ENCODE data around the gene SLC9C1. TPM values are rescaled to one million over a fixed set of nuclear protein-coding genes. Genes with fewer than 3 reads are reported as not detected.
"Not testable (repeated sequence)": the region's sequence is repeated elsewhere in the genome, so short reads cannot be mapped to it uniquely, and the experiment has no call there.

SLC9C1 gene
- total RNA-seq, 2 experiments from 2014 or later, result not detected

GRCh38 chr3:112199622-112200316 lies 94.2 kb downstream of the SLC9C1 start:
- DNase-seq (no peak), ATAC-seq (ENCODE audit: low read depth) (no peak)
- H3K36me3 Mint-ChIP-seq, result no peaks in the 10 kb centered on the region
- POLR2A ChIA-PET, result no interaction called here
- no peaks in the 10 kb centered on the region for H3K9me3 Mint-ChIP-seq
- peaks cover 2% of the 10 kb centered on the region for H3K27me3 Mint-ChIP-seq
- no peaks in the 10 kb centered on the region for H3K4me1 Mint-ChIP-seq
- no peak overlapping the region for H3K4me3 Mint-ChIP-seq
- H3K27ac Mint-ChIP-seq, result no peak overlapping the region

GRCh38 chr3:112197131-112197530 lies 96.9 kb downstream of the SLC9C1 start:
- DNase-seq, result no peak
- H3K36me3 Mint-ChIP-seq, result no peaks in the 10 kb centered on the region
- H3K9me3 Mint-ChIP-seq, result peaks cover 9% of the 10 kb centered on the region
- ATAC-seq (ENCODE audit: low read depth), result no peak
- peaks cover 2% of the 10 kb centered on the region for H3K27me3 Mint-ChIP-seq
- H3K4me3 Mint-ChIP-seq, result no peak overlapping the region
- no peaks in the 10 kb centered on the region for H3K4me1 Mint-ChIP-seq
- no peak overlapping the region for H3K27ac Mint-ChIP-seq
- POLR2A ChIA-PET, result no interaction called here

GRCh38 chr3:112187300-112187699 lies 106.7 kb downstream of the SLC9C1 start:
- no peak overlapping the region for H3K27ac Mint-ChIP-seq
- H3K27me3 Mint-ChIP-seq, result peaks cover 13% of the 10 kb centered on the region
- no peaks in the 10 kb centered on the region for H3K4me1 Mint-ChIP-seq
- ATAC-seq (ENCODE audit: low read depth), result no peak
- peaks cover 4% of the 10 kb centered on the region for H3K9me3 Mint-ChIP-seq
- no peaks in the 10 kb centered on the region for H3K36me3 Mint-ChIP-seq
- no peak overlapping the region for H3K4me3 Mint-ChIP-seq
- POLR2A ChIA-PET, result no interaction called here
- DNase-seq, result no peak

DNA sequence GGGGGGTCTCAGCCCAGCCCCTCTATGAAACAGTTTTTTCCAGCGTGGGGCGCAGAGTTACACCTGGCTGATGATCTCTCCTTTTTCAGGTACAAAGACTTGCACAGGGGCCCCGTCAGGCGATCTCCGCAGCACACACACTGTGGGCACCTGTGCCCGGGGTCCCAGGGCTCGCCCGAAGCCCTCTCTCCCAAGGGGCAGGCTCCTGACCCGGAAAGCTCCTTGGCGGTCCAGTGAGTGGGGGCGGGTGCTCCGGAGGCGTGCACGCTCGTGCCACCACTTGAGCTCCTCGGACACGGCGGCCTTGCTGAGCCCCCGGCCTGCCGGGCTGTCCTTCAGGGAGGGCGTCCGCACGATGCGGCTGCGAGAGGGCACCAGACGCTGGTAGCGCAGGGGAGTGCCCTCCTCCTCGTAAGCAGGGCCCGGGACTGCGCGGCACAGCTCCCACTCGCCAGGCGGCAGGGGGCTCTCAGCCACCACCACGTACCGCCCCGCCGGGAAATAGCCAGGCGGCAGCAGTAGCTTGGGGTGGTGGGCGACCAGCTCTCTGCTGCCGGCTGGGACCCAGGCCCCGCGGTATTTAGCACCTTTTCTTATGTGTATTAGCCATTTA lies 108.5 kb downstream of the SLC9C1 start:
- H3K4me3 Mint-ChIP-seq; POLR2A ChIA-PET; H3K27ac Mint-ChIP-seq; H3K4me1 Mint-ChIP-seq; DNase-seq; ATAC-seq (ENCODE audit: low read depth); H3K9me3 Mint-ChIP-seq; H3K36me3 Mint-ChIP-seq: not testable (repeated sequence)
- H3K27me3 Mint-ChIP-seq, result peaks cover 13% of the 10 kb centered on the region

- no peak for ATAC-seq (ENCODE audit: low read depth)
- no peak overlapping the region for H3K4me3 Mint-ChIP-seq
These were observed 118.4 kb downstream of the SLC9C1 start for GRCh38 chr3:112175646-112176045.

DNA sequence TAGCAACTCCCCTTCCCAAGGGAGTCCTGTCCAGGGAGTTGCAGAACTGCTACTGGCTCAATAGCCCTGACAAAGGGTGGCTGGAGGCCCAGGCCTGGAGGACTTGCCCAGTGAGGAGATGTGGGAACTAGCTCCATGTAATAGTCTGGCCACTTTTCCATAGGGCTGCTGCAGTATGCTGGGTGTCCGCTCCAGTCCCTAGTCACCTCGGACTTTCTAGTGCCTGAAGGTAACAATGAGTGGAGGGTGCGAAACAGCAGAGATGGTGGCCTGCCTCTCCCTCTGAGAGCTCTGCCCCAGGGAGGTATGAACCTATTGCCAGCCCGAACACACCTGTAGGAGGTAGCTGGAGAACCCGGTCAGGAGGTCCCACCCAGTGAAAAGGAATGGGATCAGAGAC lies 119.0 kb downstream of the SLC9C1 start:
- H3K4me3 Mint-ChIP-seq, result no peak overlapping the region
- no peaks in the 10 kb centered on the region for H3K9me3 Mint-ChIP-seq
- no peaks in the 10 kb centered on the region for H3K36me3 Mint-ChIP-seq
- POLR2A ChIA-PET, result no interaction called here
- DNase-seq (no peak), ATAC-seq (ENCODE audit: low read depth) (no peak)
- peaks cover 3% of the 10 kb centered on the region for H3K27me3 Mint-ChIP-seq
- no peak overlapping the region for H3K27ac Mint-ChIP-seq
- no peaks in the 10 kb centered on the region for H3K4me1 Mint-ChIP-seq

More at GRCh38 chr3:112175646-112176045, 118.4 kb downstream of the SLC9C1 start:
- H3K9me3 Mint-ChIP-seq, result no peaks in the 10 kb centered on the region
- peak overlapping the region; percentile 32 for H3K27ac Mint-ChIP-seq
- POLR2A ChIA-PET, result no interaction called here
- DNase-seq, result no peak
- H3K27me3 Mint-ChIP-seq, result peaks cover 3% of the 10 kb centered on the region
- no peaks in the 10 kb centered on the region for H3K4me1 Mint-ChIP-seq
- H3K36me3 Mint-ChIP-seq, result no peaks in the 10 kb centered on the region

- Mint-ChIP-seq H3K4me1 (no peaks in the 10 kb centered on the region), H3K4me3 (no peak overlapping the region), H3K27me3 (peaks cover 3% of the 10 kb centered on the region), H3K36me3 (no peaks in the 10 kb centered on the region), H3K27ac (no peak overlapping the region), H3K9me3 (peaks cover 2% of the 10 kb centered on the region)
- DNase-seq (no peak), ATAC-seq (ENCODE audit: low read depth) (no peak)
- POLR2A ChIA-PET, result no interaction called here
These were observed 122.9 kb downstream of the SLC9C1 start for GRCh38 chr3:112171144-112171543.

DNA sequence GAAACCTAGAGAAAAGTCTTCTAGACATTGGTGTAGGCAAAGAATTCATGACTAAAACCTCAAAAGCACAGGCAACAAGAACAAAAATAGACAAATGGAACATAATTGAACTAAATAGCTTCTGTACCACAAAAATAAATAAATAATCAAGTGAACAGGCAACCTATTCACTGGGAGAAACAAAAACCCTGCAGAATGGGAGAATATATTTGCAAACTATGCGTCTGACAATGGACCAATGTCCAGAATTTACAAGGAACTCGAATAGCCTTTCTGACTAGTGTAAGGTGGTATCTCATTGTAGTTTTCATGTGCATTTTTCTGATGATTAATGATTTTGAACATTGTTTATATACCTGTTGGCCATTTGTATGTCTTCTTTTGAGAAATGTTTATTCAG lies 124.0 kb downstream of the SLC9C1 start:
- no peak for DNase-seq
- no peak for ATAC-seq (ENCODE audit: low read depth)
- POLR2A ChIA-PET, result no interaction called here
- H3K27me3 Mint-ChIP-seq, result peaks cover 3% of the 10 kb centered on the region
- no peak overlapping the region for H3K27ac Mint-ChIP-seq
- H3K9me3 Mint-ChIP-seq, result peaks cover 2% of the 10 kb centered on the region
- H3K36me3 Mint-ChIP-seq, result no peaks in the 10 kb centered on the region
- H3K4me1 Mint-ChIP-seq, result no peaks in the 10 kb centered on the region
- H3K4me3 Mint-ChIP-seq, result no peak overlapping the region

DNA sequence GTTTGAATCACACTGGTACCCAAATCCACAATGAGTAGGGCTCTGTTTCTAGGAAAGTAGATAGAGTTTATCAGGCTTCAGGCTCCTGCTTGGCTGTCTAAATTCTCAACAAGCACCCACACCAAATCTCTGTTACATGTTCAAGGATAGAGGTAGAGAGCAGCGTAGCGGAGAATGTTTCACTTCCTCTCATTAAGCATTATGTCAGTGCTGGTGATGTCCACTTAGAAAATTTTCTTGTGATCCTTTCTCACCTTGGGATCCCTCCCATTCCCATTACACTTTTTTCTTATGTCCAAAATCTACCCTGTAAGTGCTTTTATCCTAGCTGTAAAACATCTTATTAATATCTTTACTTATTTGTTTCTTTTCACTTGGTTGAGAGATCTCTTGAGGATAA lies 126.3 kb downstream of the SLC9C1 start:
- Mint-ChIP-seq H3K27ac (no peak overlapping the region), H3K36me3 (no peaks in the 10 kb centered on the region), H3K4me3 (no peak overlapping the region), H3K27me3 (peaks cover 3% of the 10 kb centered on the region), H3K4me1 (no peaks in the 10 kb centered on the region), H3K9me3 (peaks cover 7% of the 10 kb centered on the region)
- POLR2A ChIA-PET, result no interaction called here
- ATAC-seq (ENCODE audit: low read depth), result no peak
- no peak for DNase-seq

DNA sequence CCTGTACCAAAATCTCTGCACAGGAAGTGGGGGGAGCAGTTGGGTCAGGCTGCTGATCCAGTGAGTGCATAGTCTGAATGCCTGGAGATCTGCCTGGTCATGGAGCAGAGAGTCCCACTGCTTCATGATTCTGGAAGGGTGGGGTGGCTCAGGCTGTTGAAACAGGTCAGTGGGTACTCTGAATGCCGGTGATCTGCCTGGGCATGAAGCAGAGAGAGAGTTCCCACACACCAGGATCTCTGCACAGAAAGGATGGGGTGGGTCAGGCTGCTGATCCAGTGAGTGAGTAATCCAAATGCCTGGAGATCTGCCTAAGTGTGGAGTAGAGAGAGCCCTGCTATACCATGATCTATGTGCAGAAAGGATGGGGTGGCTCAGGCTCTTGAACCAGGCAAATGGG lies 144.9 kb downstream of the SLC9C1 start:
- no peak overlapping the region for H3K27ac Mint-ChIP-seq
- H3K27me3 Mint-ChIP-seq, result peaks cover 2% of the 10 kb centered on the region
- H3K4me1 Mint-ChIP-seq, result no peaks in the 10 kb centered on the region
- peaks cover 12% of the 10 kb centered on the region for H3K9me3 Mint-ChIP-seq
- ATAC-seq (ENCODE audit: low read depth) (no peak), DNase-seq (no peak)
- H3K4me3 Mint-ChIP-seq, result no peak overlapping the region
- POLR2A ChIA-PET, result no interaction called here
- H3K36me3 Mint-ChIP-seq, result peaks cover 11% of the 10 kb centered on the region

DNA sequence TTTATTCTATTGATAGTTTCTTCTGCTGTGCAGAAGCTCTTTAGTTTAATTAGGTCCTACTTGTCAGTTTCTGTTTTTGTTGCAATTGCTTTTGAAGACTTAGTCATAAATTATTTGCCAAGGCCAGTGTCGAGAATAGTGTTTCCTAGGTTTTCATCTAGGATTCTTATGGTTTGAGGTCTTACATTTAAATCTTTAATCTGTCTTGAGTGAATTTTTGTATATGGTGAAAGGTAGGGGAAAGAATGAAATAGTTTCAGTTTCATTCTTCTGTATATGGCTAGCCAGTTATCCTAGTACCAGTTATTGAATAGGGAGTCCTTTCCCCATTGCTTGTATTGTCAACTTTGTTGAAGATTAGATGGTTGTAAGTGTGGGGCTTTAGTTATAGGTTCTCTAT lies 150.3 kb downstream of the SLC9C1 start:
- Mint-ChIP-seq H3K9me3 (peaks cover 18% of the 10 kb centered on the region), H3K36me3 (peaks cover 17% of the 10 kb centered on the region), H3K27me3 (no peaks in the 10 kb centered on the region), H3K4me1 (peaks cover 8% of the 10 kb centered on the region), H3K4me3 (peak overlapping the region; percentile 50), H3K27ac (peak overlapping the region; percentile 49)
- POLR2A ChIA-PET, result no interaction called here
- ATAC-seq (ENCODE audit: low read depth) (no peak), DNase-seq (no peak)

GRCh38 chr3:112143251-112143650 lies 150.8 kb downstream of the SLC9C1 start:
- POLR2A ChIA-PET, result no interaction called here
- ATAC-seq (ENCODE audit: low read depth) (no peak), DNase-seq (no peak)
- H3K36me3 Mint-ChIP-seq, result peaks cover 17% of the 10 kb centered on the region
- no peak overlapping the region for H3K27ac Mint-ChIP-seq
- H3K4me1 Mint-ChIP-seq, result peaks cover 8% of the 10 kb centered on the region
- H3K27me3 Mint-ChIP-seq, result no peaks in the 10 kb centered on the region
- H3K4me3 Mint-ChIP-seq, result peak overlapping the region; percentile 50
- H3K9me3 Mint-ChIP-seq, result peaks cover 18% of the 10 kb centered on the region

- Mint-ChIP-seq H3K36me3 (peaks cover 10% of the 10 kb centered on the region), H3K9me3 (peaks cover 7% of the 10 kb centered on the region), H3K27ac (no peak overlapping the region), H3K4me3 (no peak overlapping the region), H3K4me1 (peaks cover 12% of the 10 kb centered on the region), H3K27me3 (no peaks in the 10 kb centered on the region)
- ATAC-seq (ENCODE audit: low read depth), result no peak
- POLR2A ChIA-PET, result no interaction called here
- no peak for DNase-seq
These were observed 152.7 kb downstream of the SLC9C1 start for GRCh38 chr3:112141293-112141692.

DNA sequence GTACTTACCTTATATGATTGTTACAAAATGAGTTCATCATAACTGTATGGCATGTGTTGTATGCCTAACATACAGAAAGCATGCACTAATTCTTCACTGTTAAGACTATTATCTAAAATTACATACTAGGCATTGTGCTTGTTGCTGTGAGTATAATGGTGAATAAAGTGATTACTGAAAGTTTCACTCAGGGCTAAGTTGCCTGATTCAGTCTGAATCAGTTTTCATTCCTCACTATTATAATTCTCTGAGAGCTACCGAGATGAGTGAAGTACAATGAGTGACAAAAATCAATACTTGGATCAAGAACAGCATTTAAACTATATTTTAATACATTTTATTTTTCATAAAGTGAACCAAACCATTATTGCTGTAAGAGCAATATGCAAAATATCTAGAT lies 153.4 kb downstream of the SLC9C1 start:
- no peak overlapping the region for H3K27ac Mint-ChIP-seq
- ATAC-seq (ENCODE audit: low read depth), result no peak

More for the DNA sequence above, 153.4 kb downstream of the SLC9C1 start:
- no peaks in the 10 kb centered on the region for H3K27me3 Mint-ChIP-seq
- H3K4me3 Mint-ChIP-seq, result no peak overlapping the region
- peaks cover 5% of the 10 kb centered on the region for H3K9me3 Mint-ChIP-seq
- POLR2A ChIA-PET, result no interaction called here
- peaks cover 12% of the 10 kb centered on the region for H3K4me1 Mint-ChIP-seq
- no peak for DNase-seq
- peaks cover 6% of the 10 kb centered on the region for H3K36me3 Mint-ChIP-seq
